NOMO-1 treated with dmso at 0.1 percent for 144 hours (cell line): ENCODE measurements around the gene P4HA2.
A peak's percentile ranks its signal among the peaks of the same experiment; 100 is the strongest.
"Not testable (repeated sequence)": the region's sequence is repeated elsewhere in the genome, so short reads cannot be mapped to it uniquely, and the experiment has no call there.

ENCODE experiments used
- DNase-seq: peaks from one replicate; lab custom pipeline; 2025; ENCODE audit not compliant: unreplicated experiment; lab: John Stamatoyannopoulos, UW

The P4HA2 gene

GRCh38 chr5:132161574-132162326, 65.9 kb downstream of the P4HA2 start:
- DNase-seq: not testable (repeated sequence)

- no peak for DNase-seq
Measured at GRCh38 chr5:132156413-132156812, 71.2 kb downstream of the P4HA2 start.

- no peak for DNase-seq
Measured at GRCh38 chr5:132150565-132150964, 77.1 kb downstream of the P4HA2 start.

GRCh38 chr5:132147663-132148062, 80.0 kb downstream of the P4HA2 start:
- no peak for DNase-seq

- DNase-seq: not testable (repeated sequence)
Measured at GRCh38 chr5:132145326-132145725, 82.3 kb downstream of the P4HA2 start.

GRCh38 chr5:132143148-132143547, 84.5 kb downstream of the P4HA2 start:
- DNase-seq: no peak

- DNase-seq: peak; percentile 22
Measured at GRCh38 chr5:132142459-132142858, 85.2 kb downstream of the P4HA2 start.
